ENCODE data around the gene ARHGAP29. TPM values are rescaled to one million over a fixed set of nuclear protein-coding genes. Genes with fewer than 3 reads are reported as not detected.

Gene ARHGAP29
- total RNA-seq, 2 experiments from 2014 or later = not detected

DNA sequence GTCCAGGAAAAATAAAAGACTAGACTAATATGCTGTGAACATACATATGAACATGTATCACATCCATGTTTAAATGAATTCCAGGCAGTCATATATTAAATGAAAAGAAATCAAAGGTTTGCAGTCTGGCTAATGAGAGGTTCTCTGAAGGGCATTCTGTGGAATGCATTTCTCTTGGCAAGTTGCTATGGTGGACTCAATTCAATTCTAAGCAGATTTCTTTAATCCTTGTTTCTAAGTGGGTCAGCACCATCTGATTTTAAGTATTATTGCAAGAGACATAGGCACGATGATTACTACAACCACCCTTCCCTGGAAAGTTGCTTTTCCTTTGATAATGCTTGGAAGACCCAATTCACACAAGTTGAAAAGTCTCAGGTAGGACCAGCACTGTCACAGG is 92.5 kb downstream of the ARHGAP29 start:
- Mint-ChIP-seq H3K4me3 (no peak overlapping the region), H3K9me3 (no peaks in the 10 kb centered on the region), H3K36me3 (ENCODE audit: low read depth) (no peaks in the 10 kb centered on the region), H3K4me1 (ENCODE audit: low read depth) (no peaks in the 10 kb centered on the region), H3K27ac (no peak overlapping the region), H3K27me3 (peaks cover 2% of the 10 kb centered on the region)
- ATAC-seq (no peak), DNase-seq (no peak)
- ChIA-PET POLR2A (no interaction called here), CTCF (no interaction called here)
- TF ChIP-seq, protein P1, sequence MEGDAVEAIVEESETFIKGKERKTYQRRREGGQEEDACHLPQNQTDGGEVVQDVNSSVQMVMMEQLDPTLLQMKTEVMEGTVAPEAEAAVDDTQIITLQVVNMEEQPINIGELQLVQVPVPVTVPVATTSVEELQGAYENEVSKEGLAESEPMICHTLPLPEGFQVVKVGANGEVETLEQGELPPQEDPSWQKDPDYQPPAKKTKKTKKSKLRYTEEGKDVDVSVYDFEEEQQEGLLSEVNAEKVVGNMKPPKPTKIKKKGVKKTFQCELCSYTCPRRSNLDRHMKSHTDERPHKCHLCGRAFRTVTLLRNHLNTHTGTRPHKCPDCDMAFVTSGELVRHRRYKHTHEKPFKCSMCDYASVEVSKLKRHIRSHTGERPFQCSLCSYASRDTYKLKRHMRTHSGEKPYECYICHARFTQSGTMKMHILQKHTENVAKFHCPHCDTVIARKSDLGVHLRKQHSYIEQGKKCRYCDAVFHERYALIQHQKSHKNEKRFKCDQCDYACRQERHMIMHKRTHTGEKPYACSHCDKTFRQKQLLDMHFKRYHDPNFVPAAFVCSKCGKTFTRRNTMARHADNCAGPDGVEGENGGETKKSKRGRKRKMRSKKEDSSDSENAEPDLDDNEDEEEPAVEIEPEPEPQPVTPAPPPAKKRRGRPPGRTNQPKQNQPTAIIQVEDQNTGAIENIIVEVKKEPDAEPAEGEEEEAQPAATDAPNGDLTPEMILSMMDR (IDR thresholded peaks at IDR 0.05) = no peak
- intact Hi-C loops (cut with micrococcal nuclease) = no loop called here

DNA sequence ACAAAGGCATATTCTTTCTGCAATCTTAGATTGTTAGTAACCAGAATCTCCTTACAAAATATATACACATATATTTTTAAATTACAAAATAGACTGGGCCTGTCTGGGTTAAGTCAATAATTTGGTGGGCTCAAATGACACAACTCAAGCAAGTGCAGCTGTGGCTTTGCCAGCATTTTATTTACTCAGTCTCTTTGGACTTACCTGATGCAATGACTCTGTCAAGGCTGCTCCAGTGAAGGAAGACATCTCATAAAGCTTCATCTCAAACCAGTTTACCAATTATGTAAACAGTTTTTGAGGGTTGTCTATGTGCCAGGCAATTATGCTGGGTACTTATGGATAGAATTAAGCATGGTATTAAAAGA is 93.6 kb downstream of the ARHGAP29 start:
- DNase-seq (no peak), ATAC-seq (no peak)
- Mint-ChIP-seq H3K27ac (no peak overlapping the region), H3K36me3 (ENCODE audit: low read depth) (no peaks in the 10 kb centered on the region), H3K4me1 (ENCODE audit: low read depth) (no peaks in the 10 kb centered on the region), H3K4me3 (no peak overlapping the region), H3K27me3 (peaks cover 2% of the 10 kb centered on the region), H3K9me3 (no peaks in the 10 kb centered on the region)
- TF ChIP-seq, protein P1 (IDR thresholded peaks at IDR 0.05) = no peak
- intact Hi-C loops (cut with micrococcal nuclease) = no loop called here
- POLR2A ChIA-PET = no interaction called here
- CTCF ChIA-PET = no interaction called here

DNA sequence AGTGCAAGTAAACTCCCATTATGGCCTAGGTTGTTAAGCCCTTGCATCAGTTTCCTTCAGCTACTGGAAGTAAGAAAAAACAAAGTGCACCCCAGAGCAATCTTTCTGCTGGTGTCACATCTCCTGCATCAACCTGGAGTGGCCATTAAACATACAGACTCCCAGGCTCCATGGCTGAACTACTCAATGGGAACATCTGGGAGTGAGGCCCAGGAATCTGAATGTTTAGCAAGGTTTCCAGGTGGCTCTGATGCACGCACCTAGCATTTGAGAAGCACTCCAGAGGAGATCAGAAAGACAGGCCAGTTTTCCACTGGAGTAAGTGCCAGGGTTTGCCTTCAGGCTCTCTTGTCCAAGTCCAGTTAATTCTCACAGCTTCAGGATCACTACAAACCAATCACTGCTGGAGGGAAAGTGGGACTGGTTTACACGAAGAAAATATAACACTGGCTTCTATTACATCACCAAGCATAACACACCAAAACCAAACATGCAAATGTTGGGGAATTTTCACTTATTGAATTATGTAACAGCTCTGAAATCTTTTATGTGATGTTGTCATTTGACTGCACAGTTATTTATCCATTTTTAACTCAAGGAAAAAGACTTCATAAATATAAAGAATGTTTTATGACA is 94.1 kb downstream of the ARHGAP29 start:
- no peak for ATAC-seq
- DNase-seq = no peak
- Mint-ChIP-seq H3K27ac (no peak overlapping the region), H3K4me3 (no peak overlapping the region), H3K36me3 (ENCODE audit: low read depth) (no peaks in the 10 kb centered on the region), H3K27me3 (peaks cover 2% of the 10 kb centered on the region), H3K4me1 (ENCODE audit: low read depth) (no peaks in the 10 kb centered on the region), H3K9me3 (no peaks in the 10 kb centered on the region)
- TF ChIP-seq, protein P1 (IDR thresholded peaks at IDR 0.05) = no peak
- ChIA-PET POLR2A (no interaction called here), CTCF (interaction anchor here (1.5 kb wide), 1 partner anchor 118 kb away, joined by 3 read pairs; no protein-coding TSS in a partner anchor)
- intact Hi-C loops (cut with micrococcal nuclease) = no loop called here

DNA sequence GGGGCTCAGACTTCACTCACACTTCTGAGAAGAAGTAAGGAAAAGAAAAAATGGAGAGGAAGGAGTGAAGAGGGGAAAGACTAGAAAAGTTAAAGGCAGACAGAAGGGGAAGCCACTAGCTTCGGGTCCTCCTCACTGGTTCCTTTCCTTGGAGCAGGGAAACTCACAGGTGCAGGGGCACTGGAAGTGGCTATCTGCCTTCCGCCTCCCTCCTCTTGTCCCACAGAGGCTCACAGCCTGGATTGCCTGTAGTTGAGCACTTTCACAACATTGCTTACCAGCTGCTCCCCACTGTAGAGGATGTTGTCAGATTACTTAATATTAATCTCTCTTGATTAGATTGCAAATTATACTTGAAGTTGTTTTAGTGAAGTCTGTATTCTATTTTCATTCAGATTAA is 94.8 kb downstream of the ARHGAP29 start:
- H3K9me3 Mint-ChIP-seq = no peaks in the 10 kb centered on the region
- intact Hi-C loops (cut with micrococcal nuclease) = no loop called here
- TF ChIP-seq, protein P1 (IDR thresholded peaks at IDR 0.05) = no peak
- no peaks in the 10 kb centered on the region for H3K4me1 Mint-ChIP-seq (ENCODE audit: low read depth)
- H3K4me3 Mint-ChIP-seq = no peak overlapping the region
- no peak for DNase-seq
- no peak overlapping the region for H3K27ac Mint-ChIP-seq
- no peak for ATAC-seq
- ChIA-PET POLR2A (no interaction called here), CTCF (interaction anchor here (1.5 kb wide), 1 partner anchor 118 kb away, joined by 3 read pairs; no protein-coding TSS in a partner anchor)
- no peaks in the 10 kb centered on the region for H3K36me3 Mint-ChIP-seq (ENCODE audit: low read depth)
- peaks cover 2% of the 10 kb centered on the region for H3K27me3 Mint-ChIP-seq

DNA sequence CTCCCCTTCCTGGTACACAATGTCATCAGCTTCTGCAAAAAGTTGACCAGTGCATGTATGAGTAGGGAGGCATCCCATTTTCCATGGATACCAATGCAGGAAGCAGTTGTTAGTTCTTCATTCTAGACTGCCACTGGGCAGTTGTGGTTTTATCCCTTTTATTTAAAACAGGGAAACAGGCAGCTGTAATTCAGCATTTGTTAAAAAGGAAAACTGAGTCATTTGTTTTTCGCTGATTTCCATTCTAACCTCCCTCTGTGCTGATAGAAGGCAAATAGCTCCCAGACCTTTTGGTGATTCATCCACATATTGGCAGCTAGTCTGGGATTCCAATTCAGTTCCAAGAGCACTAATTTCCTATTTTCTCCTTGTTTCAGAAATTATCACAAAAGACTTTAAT is 95.4 kb downstream of the ARHGAP29 start:
- Mint-ChIP-seq H3K27me3 (peaks cover 2% of the 10 kb centered on the region), H3K9me3 (no peaks in the 10 kb centered on the region), H3K4me3 (no peak overlapping the region), H3K4me1 (ENCODE audit: low read depth) (no peaks in the 10 kb centered on the region), H3K36me3 (ENCODE audit: low read depth) (no peaks in the 10 kb centered on the region), H3K27ac (no peak overlapping the region)
- DNase-seq (no peak), ATAC-seq (no peak)
- CTCF ChIA-PET = interaction anchor here (1.5 kb wide), 1 partner anchor 119 kb away, joined by 3 read pairs; no protein-coding TSS in a partner anchor
- TF ChIP-seq, protein P1 (IDR thresholded peaks at IDR 0.05) = no peak
- POLR2A ChIA-PET = no interaction called here
- intact Hi-C loops (cut with micrococcal nuclease) = no loop called here
